Measurements from ENCODE around the gene CCDC86.

Gene CCDC86

DNA sequence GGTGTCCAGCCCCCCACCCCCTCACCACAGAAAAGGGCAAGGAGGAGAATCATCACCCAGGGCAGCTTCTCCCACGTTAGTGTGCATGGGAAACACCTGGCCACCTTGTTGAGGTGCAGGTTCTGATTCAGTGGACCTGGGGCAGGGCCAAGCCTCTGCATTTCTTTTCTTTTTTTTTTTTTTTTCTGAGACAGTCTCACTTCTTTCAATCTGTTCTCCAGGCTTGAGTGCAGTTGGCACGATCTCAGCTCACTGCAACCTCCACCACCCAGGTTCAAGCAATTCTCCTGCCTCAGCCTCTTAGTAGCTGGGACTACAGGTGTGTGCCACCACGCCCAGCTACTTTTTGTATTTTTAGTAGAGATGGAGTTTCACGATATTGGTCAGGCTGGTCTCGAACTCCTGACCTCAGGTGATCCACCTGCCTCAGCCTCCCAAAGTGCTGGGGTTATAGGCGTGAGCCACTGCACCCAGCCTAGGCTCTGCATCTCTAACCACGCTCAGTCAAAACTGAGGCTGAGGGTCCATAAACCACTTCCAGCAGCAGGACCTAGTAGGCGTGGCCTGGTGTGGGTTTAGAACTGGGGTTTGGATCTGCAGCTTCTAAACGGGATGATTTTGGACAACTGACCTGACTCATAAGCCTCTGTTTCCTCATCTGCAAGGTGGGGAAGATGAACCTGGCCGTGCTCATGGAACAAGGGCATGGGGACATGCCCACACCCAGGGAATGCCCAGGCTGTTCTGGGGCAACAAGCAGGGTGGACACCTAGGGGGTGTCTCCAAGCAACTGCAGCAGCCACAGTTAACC is 26.2 kb downstream of the CCDC86 start:
- no peak overlapping the region for H3K9ac ChIP-seq (ENCODE audit: low read depth, low read length)
- H3K9me3 ChIP-seq (replicated peaks; ENCODE audit: low read length): no peaks in the 10 kb centered on the region
- no peak overlapping the region for H3K4me3 ChIP-seq (ENCODE audit: low read length)
- H3K4me2 ChIP-seq (ENCODE audit: low read length): no peak overlapping the region
- H3K27me3 ChIP-seq (ENCODE audit: control insufficient read depth, insufficient read depth, low read length): peaks cover 10% of the 10 kb centered on the region
- peaks cover 21% of the 10 kb centered on the region for H3K4me1 ChIP-seq (ENCODE audit: control insufficient read depth, insufficient read depth, low read length)
- no peaks in the 10 kb centered on the region for H3K36me3 ChIP-seq (ENCODE audit: insufficient read depth, low read length)

DNA sequence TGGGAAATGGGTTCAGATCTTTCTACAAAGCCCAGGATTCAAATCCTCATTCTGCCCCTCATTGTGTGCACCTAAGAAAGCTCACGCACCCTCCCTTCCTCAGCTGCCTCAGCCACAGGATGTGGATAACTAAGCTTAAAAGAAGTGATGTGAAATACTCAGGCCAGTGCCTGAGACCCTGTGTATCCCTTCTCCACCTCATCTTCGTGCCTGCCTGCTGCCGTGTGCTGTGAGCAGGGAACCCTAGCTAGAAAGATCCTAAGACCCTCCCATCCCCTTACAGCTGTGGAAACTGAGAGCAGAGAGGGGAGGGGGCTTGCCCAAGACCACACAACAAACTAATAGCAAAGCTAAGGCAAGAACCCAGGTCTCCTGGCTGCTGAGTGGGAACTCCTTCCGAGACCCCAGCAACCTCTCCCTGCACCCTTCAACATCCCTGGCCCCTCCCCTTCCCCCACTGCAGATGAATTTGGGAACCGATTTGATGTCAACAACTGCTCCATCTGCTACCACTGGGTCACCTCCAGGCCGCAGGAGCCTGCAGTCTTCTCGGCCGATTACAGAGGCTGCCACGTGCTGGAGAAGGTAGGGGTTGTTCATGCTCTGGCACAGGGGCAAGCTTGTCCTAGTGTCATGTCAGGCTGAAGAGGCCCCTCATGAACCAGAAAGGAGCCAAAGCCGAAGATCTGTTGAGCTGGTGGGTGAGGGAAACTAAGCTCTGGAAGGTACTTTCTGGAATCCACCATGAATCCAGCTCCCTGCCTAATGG is 27.0 kb downstream of the CCDC86 start:
- H3K27me3 ChIP-seq (ENCODE audit: control insufficient read depth, insufficient read depth, low read length): peaks cover 6% of the 10 kb centered on the region
- no peak overlapping the region for H3K9ac ChIP-seq (ENCODE audit: low read depth, low read length)
- peaks cover 25% of the 10 kb centered on the region for H3K4me1 ChIP-seq (ENCODE audit: control insufficient read depth, insufficient read depth, low read length)
- H3K36me3 ChIP-seq (ENCODE audit: insufficient read depth, low read length): no peaks in the 10 kb centered on the region
- no peaks in the 10 kb centered on the region for H3K9me3 ChIP-seq (replicated peaks; ENCODE audit: low read length)
- no peak overlapping the region for H3K4me3 ChIP-seq (ENCODE audit: low read length)
- no peak overlapping the region for H3K4me2 ChIP-seq (ENCODE audit: low read length)

DNA sequence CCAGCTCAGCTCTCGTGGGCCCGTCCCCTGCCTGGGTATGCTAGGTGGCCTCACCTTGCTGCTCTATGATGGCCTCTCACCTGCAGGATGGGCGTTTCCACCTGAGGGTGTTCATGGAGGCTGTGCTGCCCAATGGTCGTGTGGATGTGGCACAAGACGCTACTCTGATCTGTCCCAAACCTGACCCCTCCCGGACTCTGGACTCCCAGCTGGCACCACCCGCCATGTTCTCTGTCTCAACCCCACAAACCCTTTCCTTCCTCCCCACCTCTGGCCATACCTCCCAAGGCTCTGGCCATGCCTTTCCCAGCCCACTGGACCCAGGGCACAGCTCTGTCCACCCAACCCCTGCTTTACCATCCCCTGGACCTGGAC is 27.5 kb downstream of the CCDC86 start:
- Histone ChIP-seq H3K9me3 (replicated peaks; ENCODE audit: low read length) (no peaks in the 10 kb centered on the region), H3K9ac (ENCODE audit: low read depth, low read length) (no peak overlapping the region), H3K4me2 (ENCODE audit: low read length) (no peak overlapping the region), H3K36me3 (ENCODE audit: insufficient read depth, low read length) (no peaks in the 10 kb centered on the region), H3K4me1 (ENCODE audit: control insufficient read depth, insufficient read depth, low read length) (peaks cover 25% of the 10 kb centered on the region), H3K4me3 (ENCODE audit: low read length) (no peak overlapping the region), H3K27me3 (ENCODE audit: control insufficient read depth, insufficient read depth, low read length) (peaks cover 3% of the 10 kb centered on the region)

DNA sequence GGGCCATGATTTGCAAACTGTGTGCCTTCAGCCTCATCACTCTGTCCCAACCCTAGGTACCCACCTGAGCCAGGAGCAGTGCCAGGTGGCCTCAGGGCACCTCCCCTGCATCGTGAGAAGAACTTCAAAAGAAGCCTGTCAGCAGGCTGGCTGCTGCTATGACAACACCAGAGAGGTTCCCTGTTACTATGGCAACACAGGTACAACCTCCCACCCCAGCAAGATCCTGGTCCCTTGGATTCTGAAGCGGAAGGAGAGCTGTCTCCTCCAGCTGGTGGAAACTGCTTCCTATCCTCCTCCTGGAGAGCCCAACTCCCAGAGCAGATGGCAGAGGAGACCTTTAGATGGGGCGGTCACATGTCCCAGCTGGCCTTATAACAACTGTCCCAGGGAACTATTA is 28.4 kb downstream of the CCDC86 start:
- Histone ChIP-seq H3K27me3 (ENCODE audit: control insufficient read depth, insufficient read depth, low read length) (no peaks in the 10 kb centered on the region), H3K9me3 (replicated peaks; ENCODE audit: low read length) (no peaks in the 10 kb centered on the region), H3K9ac (ENCODE audit: low read depth, low read length) (no peak overlapping the region), H3K4me3 (ENCODE audit: low read length) (no peak overlapping the region), H3K36me3 (ENCODE audit: insufficient read depth, low read length) (no peaks in the 10 kb centered on the region), H3K4me1 (ENCODE audit: control insufficient read depth, insufficient read depth, low read length) (peaks cover 25% of the 10 kb centered on the region), H3K4me2 (ENCODE audit: low read length) (no peak overlapping the region)

DNA sequence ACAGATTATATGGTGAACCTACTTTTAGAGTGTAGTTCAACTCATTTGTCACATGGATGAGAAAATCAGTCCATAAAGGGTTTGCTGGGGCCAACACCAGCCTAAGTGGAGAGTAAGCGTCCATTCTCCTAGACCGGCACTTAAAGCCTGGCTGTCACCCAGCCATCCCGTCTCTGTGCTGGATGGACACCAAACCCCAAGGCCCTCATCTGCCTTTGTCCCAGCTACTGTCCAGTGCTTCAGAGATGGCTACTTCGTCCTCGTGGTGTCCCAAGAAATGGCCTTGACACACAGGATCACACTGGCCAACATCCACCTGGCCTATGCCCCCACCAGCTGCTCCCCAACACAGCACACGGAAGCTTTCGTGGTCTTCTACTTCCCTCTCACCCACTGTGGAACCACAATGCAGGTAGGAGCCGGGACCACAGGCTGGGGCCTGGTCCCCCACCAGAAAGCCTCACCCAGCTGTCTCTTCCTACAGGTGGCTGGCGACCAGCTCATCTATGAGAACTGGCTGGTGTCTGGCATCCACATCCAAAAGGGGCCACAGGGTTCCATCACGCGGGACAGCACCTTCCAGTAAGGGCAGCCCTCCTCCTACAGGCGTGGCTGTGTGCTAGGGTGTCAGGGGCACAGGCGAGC is 28.9 kb downstream of the CCDC86 start:
- Histone ChIP-seq H3K9ac (ENCODE audit: low read depth, low read length) (no peak overlapping the region), H3K9me3 (replicated peaks; ENCODE audit: low read length) (no peaks in the 10 kb centered on the region), H3K4me2 (ENCODE audit: low read length) (no peak overlapping the region), H3K4me3 (ENCODE audit: low read length) (no peak overlapping the region), H3K27me3 (ENCODE audit: control insufficient read depth, insufficient read depth, low read length) (no peaks in the 10 kb centered on the region), H3K36me3 (ENCODE audit: insufficient read depth, low read length) (no peaks in the 10 kb centered on the region), H3K4me1 (ENCODE audit: control insufficient read depth, insufficient read depth, low read length) (peaks cover 25% of the 10 kb centered on the region)

DNA sequence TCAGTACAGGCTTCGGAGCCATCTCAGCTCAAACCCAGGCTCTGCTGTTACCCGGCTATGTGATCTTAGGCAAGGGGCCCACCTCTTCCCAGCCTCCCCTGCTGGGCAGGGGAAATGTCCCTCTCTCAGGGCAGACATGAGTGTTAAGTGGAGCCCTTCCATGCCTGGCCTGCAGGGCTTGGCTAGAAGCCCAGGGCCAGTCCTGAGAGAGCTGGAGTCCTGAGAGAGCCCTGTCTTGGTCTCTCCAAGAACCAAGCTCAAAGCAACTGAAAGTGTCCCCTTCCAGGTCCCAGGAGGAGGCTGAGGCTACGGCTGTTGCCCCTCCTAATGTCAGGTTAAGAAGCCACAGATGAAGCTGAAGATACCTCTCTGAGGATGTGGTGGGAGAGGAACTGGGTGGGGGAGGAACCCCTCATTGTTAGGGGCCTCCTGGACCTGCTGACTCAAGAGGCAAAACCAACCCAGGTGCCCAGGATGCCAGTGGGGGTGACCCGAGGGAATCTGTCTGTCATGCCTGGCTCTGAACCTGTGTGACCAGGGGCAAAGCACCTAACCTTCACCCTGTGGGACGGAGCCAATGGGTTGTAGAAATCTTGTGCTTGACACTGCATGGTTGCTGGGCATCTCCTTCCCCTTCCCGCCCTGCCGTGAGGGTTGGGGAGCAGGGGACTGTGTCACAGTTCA is 29.6 kb downstream of the CCDC86 start:
- no peaks in the 10 kb centered on the region for H3K9me3 ChIP-seq (replicated peaks; ENCODE audit: low read length)
- H3K4me1 ChIP-seq (ENCODE audit: control insufficient read depth, insufficient read depth, low read length): peaks cover 25% of the 10 kb centered on the region
- H3K27me3 ChIP-seq (ENCODE audit: control insufficient read depth, insufficient read depth, low read length): no peaks in the 10 kb centered on the region
- no peak overlapping the region for H3K4me2 ChIP-seq (ENCODE audit: low read length)
- no peak overlapping the region for H3K9ac ChIP-seq (ENCODE audit: low read depth, low read length)
- H3K4me3 ChIP-seq (ENCODE audit: low read length): no peak overlapping the region
- H3K36me3 ChIP-seq (ENCODE audit: insufficient read depth, low read length): no peaks in the 10 kb centered on the region

DNA sequence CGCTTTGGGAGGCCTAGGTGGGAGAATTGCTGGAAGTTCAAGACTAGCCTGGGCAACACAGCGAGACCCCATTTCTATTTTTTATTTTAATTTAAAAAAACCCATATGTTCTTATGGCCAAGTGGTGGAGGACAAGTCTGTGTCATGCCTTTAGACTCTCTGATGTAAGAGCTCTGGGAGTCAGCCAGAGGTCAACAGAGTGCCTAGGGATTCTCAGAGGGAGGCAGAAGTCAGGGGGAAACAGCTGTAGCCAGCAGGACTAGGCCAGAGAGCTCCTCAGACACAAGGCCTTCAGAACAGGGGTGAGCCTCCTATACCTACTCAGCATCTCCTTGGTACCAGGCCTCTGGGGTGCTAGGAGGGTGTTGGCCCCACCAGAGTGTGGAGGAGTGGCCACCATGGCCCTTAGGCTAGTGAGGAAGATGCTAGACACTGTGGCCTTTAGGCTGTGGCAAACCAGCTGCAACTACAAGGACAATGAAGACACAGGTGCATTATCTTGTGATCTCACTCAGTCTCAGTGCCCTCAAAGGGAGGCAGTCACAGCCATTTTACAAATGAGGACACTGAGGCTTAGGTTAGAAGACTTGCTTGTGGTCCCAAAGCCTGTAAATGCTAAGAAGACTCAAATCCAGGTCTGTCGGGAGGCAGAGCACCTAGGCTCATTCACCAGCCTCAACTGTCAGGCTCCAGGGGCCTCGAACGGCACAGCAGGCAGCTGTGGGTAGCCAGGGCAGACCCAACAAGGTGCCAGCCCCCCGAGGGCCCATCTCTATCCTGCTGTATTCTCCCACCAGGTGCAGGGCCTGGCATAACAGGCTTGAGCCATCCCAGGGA is 30.4 kb downstream of the CCDC86 start:
- no peak overlapping the region for H3K4me3 ChIP-seq (ENCODE audit: low read length)
- no peak overlapping the region for H3K9ac ChIP-seq (ENCODE audit: low read depth, low read length)
- peaks cover 19% of the 10 kb centered on the region for H3K4me1 ChIP-seq (ENCODE audit: control insufficient read depth, insufficient read depth, low read length)
- H3K27me3 ChIP-seq (ENCODE audit: control insufficient read depth, insufficient read depth, low read length): no peaks in the 10 kb centered on the region
- H3K36me3 ChIP-seq (ENCODE audit: insufficient read depth, low read length): no peaks in the 10 kb centered on the region
- H3K4me2 ChIP-seq (ENCODE audit: low read length): no peak overlapping the region
- no peaks in the 10 kb centered on the region for H3K9me3 ChIP-seq (replicated peaks; ENCODE audit: low read length)

DNA sequence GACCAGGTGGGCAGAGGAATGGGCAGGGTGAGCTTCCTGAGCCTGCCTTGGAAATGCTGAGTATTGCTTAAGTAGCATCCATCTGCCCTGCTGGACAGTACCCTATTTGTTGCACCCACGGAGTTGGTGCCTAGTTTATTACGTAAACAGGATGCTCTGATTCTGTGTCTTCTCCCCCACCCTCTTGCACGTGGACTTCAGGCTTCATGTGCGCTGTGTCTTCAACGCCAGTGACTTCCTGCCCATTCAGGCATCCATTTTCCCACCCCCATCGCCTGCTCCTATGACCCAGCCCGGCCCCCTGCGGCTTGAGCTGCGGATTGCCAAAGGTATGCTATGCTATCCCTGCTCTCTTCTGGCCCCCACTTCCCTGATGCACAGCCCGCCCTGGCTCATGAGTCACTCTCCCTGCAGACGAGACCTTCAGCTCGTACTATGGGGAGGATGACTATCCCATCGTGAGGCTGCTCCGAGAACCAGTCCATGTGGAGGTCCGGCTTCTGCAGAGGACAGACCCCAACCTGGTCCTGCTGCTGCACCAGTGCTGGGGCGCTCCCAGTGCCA is 31.1 kb downstream of the CCDC86 start:
- H3K36me3 ChIP-seq (ENCODE audit: insufficient read depth, low read length): no peaks in the 10 kb centered on the region
- H3K4me2 ChIP-seq (ENCODE audit: low read length): no peak overlapping the region
- H3K9ac ChIP-seq (ENCODE audit: low read depth, low read length): no peak overlapping the region
- no peak overlapping the region for H3K4me3 ChIP-seq (ENCODE audit: low read length)
- H3K4me1 ChIP-seq (ENCODE audit: control insufficient read depth, insufficient read depth, low read length): peaks cover 19% of the 10 kb centered on the region
- H3K27me3 ChIP-seq (ENCODE audit: control insufficient read depth, insufficient read depth, low read length): no peaks in the 10 kb centered on the region
- no peaks in the 10 kb centered on the region for H3K9me3 ChIP-seq (replicated peaks; ENCODE audit: low read length)

DNA sequence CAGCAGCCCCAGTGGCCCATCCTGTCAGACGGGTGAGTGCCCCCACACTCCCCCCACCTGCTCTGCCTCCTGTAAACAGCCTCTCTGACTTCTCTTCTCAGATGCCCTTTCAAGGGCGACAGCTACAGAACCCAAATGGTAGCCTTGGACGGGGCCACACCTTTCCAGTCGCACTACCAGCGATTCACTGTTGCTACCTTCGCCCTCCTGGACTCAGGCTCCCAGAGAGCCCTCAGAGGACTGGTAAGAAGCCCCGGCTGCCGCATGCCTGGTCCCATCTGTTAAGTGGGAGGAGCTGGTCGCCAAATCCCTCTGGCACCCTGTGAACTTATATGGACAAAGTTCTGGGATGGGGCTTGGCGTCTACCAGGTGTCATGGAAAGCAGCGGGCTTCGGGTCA is 31.6 kb downstream of the CCDC86 start:
- no peak overlapping the region for H3K9ac ChIP-seq (ENCODE audit: low read depth, low read length)
- H3K27me3 ChIP-seq (ENCODE audit: control insufficient read depth, insufficient read depth, low read length): no peaks in the 10 kb centered on the region
- H3K4me3 ChIP-seq (ENCODE audit: low read length): no peak overlapping the region
- H3K4me2 ChIP-seq (ENCODE audit: low read length): no peak overlapping the region
- H3K36me3 ChIP-seq (ENCODE audit: insufficient read depth, low read length): no peaks in the 10 kb centered on the region
- peaks cover 19% of the 10 kb centered on the region for H3K4me1 ChIP-seq (ENCODE audit: control insufficient read depth, insufficient read depth, low read length)
- no peaks in the 10 kb centered on the region for H3K9me3 ChIP-seq (replicated peaks; ENCODE audit: low read length)

DNA sequence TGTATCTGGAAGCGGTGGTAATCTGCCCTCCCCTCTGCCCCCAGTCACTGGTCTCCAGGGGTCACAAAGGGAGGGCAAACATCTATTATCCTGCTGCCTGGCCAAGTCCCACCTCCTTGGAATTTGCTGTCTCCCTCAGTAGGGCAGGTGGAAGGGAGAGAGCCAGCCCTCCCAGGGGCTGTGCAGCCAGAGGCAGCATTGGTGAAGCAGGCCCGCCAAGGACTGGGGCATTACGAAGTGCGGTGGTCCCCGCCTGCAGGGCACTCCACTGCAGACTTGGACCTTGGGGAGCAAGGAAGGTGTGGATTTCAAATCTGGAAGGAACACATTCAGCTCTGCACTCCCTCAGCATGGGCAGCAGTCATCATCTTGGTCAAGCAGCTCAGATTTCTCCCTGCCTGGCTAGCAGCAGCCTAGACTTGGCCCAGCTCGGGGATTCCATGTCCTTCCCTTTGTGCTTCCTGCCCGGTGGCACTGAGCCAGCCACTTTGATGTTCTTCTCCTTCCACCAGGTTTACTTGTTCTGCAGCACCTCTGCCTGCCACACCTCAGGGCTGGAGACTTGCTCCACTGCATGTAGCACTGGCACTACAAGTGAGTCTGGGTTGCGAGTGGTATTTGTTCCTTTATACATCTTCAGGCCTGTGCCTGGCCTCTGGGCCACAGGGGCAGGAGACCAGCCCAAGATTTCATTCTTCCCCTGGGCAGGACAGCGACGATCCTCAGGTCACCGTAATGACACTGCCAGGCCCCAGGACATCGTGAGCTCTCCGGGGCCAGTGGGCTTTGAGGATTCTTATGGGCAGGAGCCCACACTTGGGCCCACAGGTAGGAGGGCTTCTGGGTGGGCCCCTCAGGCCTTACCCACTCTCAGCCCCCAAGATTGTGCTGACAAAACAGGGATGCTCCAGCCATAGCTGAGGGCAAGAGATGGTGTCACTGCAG is 32.8 kb downstream of the CCDC86 start:
- Histone ChIP-seq H3K4me2 (ENCODE audit: low read length) (no peak overlapping the region), H3K4me1 (ENCODE audit: control insufficient read depth, insufficient read depth, low read length) (peaks cover 19% of the 10 kb centered on the region), H3K27me3 (ENCODE audit: control insufficient read depth, insufficient read depth, low read length) (no peaks in the 10 kb centered on the region), H3K9ac (ENCODE audit: low read depth, low read length) (no peak overlapping the region), H3K9me3 (replicated peaks; ENCODE audit: low read length) (no peaks in the 10 kb centered on the region), H3K36me3 (ENCODE audit: insufficient read depth, low read length) (peaks cover under 1% of the 10 kb centered on the region), H3K4me3 (ENCODE audit: low read length) (no peak overlapping the region)
